Naive thymus-derived CD8-positive, alpha-beta T cell (primary cell): ENCODE results near the gene ZNF469. TPM values are rescaled to one million over a fixed set of nuclear protein-coding genes. Genes with fewer than 3 reads are reported as not detected.

Experiments used
- polyA plus RNA-seq, 3 donors: library from polyadenylated mRNA; unstranded; fragments of 300-500 nt; fragmentation: Illumina TruSeq; gene quantifications; one replicate each; pipeline ENCODE4 v1.2.3, GENCODE V29; 2021
- total RNA-seq, 8 experiments: library from RNA in 2 of 8; stranded (reverse) in 2 of 8; gene quantifications; one replicate each; pipeline ENCODE4 v1.2.3 and lab custom pipeline; 2021 to 2026

ZNF469 gene
- total and polyA plus RNA-seq, 5 experiments from 2014 or later, result 0.01 to 2.1 (median 0.10) TPM

Other genes with a start within 250 kb of the ZNF469 start
- gene ZFPM1, start 70.3 kb downstream of the ZNF469 start, total RNA-seq, result 10 to 100 TPM; 10.6 to 10.8 TPM
- gene ZFPM1, start 70.3 kb downstream of the ZNF469 start, polyA plus RNA-seq, result under 1 TPM; 0.23 to 0.36 (median 0.28) TPM
- gene ZC3H18, start 187.4 kb downstream of the ZNF469 start, total RNA-seq, result 10 to 100 TPM; 78.7 to 81.2 TPM
- 10 to 100 TPM in 2 of 3 donors, 1 to 10 TPM in 1; 7.3 to 25.1 (median 15.9) TPM for gene ZC3H18, start 187.4 kb downstream of the ZNF469 start, polyA plus RNA-seq